ENCODE measurements around the gene ZGRF1.
"Not testable (repeated sequence)": the region's sequence is repeated elsewhere in the genome, so short reads cannot be mapped to it uniquely, and the experiment has no call there.

Gene ZGRF1

GRCh38 chr4:112636688-112637551 lies at the start of gene ZGRF1, which contains the start of gene LARP7:
Gene ZGRF1 (minus strand): TSS chr4:112636909. CDS start chr4:112633176, 3,733 bp downstream.
Gene LARP7 (plus strand): TSS chr4:112637143. CDS start chr4:112644670, 7,527 bp downstream.
- DNase-seq (ENCODE audit: low read depth in 2 of 2) = peak; percentile 92 to 93

GRCh38 chr4:112680996-112681395 lies 44.3 kb upstream of the ZGRF1 start:
- DNase-seq (ENCODE audit: low read depth in 2 of 2) = no peak

- no peak for DNase-seq (ENCODE audit: low read depth in 2 of 2)
These were observed 40.9 kb upstream of the ZGRF1 start for GRCh38 chr4:112677519-112678091.

GRCh38 chr4:112674376-112674775 lies 37.7 kb upstream of the ZGRF1 start:
- DNase-seq (ENCODE audit: low read depth in 2 of 2) = no peak

- no peak for DNase-seq (ENCODE audit: low read depth in 2 of 2)
These were observed 37.0 kb upstream of the ZGRF1 start for GRCh38 chr4:112673686-112674085.

GRCh38 chr4:112673076-112673475 lies 36.4 kb upstream of the ZGRF1 start:
- DNase-seq (ENCODE audit: low read depth in 2 of 2) = no peak

- no peak for DNase-seq (ENCODE audit: low read depth in 2 of 2)
These were observed 31.4 kb upstream of the ZGRF1 start for GRCh38 chr4:112668131-112668530.

- DNase-seq (ENCODE audit: low read depth in 2 of 2) = no peak
These were observed 27.9 kb upstream of the ZGRF1 start for GRCh38 chr4:112664611-112665010.

- not testable (repeated sequence) for DNase-seq (ENCODE audit: low read depth in 2 of 2)
These were observed 19.4 kb upstream of the ZGRF1 start for GRCh38 chr4:112656115-112656514.

GRCh38 chr4:112655270-112655669 lies 18.6 kb upstream of the ZGRF1 start:
- no peak for DNase-seq (ENCODE audit: low read depth in 2 of 2)

- no peak for DNase-seq (ENCODE audit: low read depth in 2 of 2)
These were observed 15.5 kb upstream of the ZGRF1 start for GRCh38 chr4:112652216-112652615.

GRCh38 chr4:112651641-112652040 lies 14.9 kb upstream of the ZGRF1 start:
- no peak for DNase-seq (ENCODE audit: low read depth in 2 of 2)

GRCh38 chr4:112650332-112650731 lies 13.6 kb upstream of the ZGRF1 start:
- DNase-seq (ENCODE audit: low read depth in 2 of 2) = no peak

GRCh38 chr4:112649055-112649408 lies 12.3 kb upstream of the ZGRF1 start:
- no peak for DNase-seq (ENCODE audit: low read depth in 2 of 2)

GRCh38 chr4:112648263-112649054 lies 11.8 kb upstream of the ZGRF1 start:
- no peak for DNase-seq (ENCODE audit: low read depth in 2 of 2)

GRCh38 chr4:112647785-112648184 lies 11.1 kb upstream of the ZGRF1 start:
- no peak for DNase-seq (ENCODE audit: low read depth in 2 of 2)

- DNase-seq (ENCODE audit: low read depth in 2 of 2) = no peak
These were observed 10.2 kb upstream of the ZGRF1 start for GRCh38 chr4:112646632-112647537.

- DNase-seq (ENCODE audit: low read depth in 2 of 2) = no peak
These were observed 9.0 kb upstream of the ZGRF1 start for GRCh38 chr4:112645541-112646329.

- DNase-seq (ENCODE audit: low read depth in 2 of 2) = not testable (repeated sequence)
These were observed 8.2 kb upstream of the ZGRF1 start for GRCh38 chr4:112644595-112645535.

All from stimulated activated CD4-positive, alpha-beta T cell treated with anti-CD3 and anti-CD28 coated beads, Interleukin-1b, Interleukin-23, amount 100 ng/mL, for 1 hour (primary cell).